Heart left ventricle (tissue), 13 donors: ENCODE results near the gene NAA38.

Experiments
- CTCF ChIP-seq, 12 donors: fragments of 200-600 bp; sonication (generic) in 4 of 12; IDR thresholded peaks; one replicate each; pipeline versions ENCODE4 v1.5.0 to v1.8.0; 2018 to 2022; ENCODE audit warnings: antibody characterized with exemption in 12 of 12, mild to moderate bottlenecking in 5 of 12
- POLR2A ChIP-seq, 2 donors: fragments of 450-650 bp; IDR thresholded peaks; one replicate each; pipeline ENCODE4 v1.6.1; 2017; ENCODE audit warnings: antibody characterized with exemption in 2 of 2, mild to moderate bottlenecking in 2 of 2, moderate library complexity in 2 of 2
- donor health status: ischemic (EF 13 %, LVEDD 7.1; RV severe dilation, severe dysfunction).
- donor health status: DM: no; HTN: yes; CAD: no.
- donor health status: DM: no; HTN: no; CAD: no.
- donor health status: ischemic (EF 25% LVEDD 6.9; RV normal size, moderate dysfunction).
- donor health status: ischemic (EF 25% LVEDD 5.7; RV mildly dilated, moderate dysfunction).
- donor health status: ischemic (EF 35%, LVEDD 5.7; RV mildly dilated, moderate dysfunction).
- donor health status: nonischemic (EF 11% LVEDD 7.7; RV severe dilation, severe dysfunction).
- donor health status: DM: yes; HTN: yes; CAD: no.
- donor health status: PGD.
- donor health status: ischemic (EF 29% LVEDD 5.4; RV normal size, mild dysfunction).
- donor health status: nonischemic (EF 23%, LVEDD 6.1; RV moderate dilation, normal function).

- peak; percentile 18 to 64 (median 49) for TF ChIP-seq CTCF (IDR thresholded peaks at IDR 0.05)
- TF ChIP-seq POLR2A (IDR thresholded peaks at IDR 0.05), result no peak
These were observed 40.4 kb upstream of the NAA38 start for GRCh38 chr17:7897773-7898172.
